Measurements from ENCODE around the gene GOLGA8T.
A peak's percentile ranks its signal among the peaks of the same experiment; 100 is the strongest.
"Not testable (repeated sequence)": the region's sequence is repeated elsewhere in the genome, so short reads cannot be mapped to it uniquely, and the experiment has no call there.

The GOLGA8T gene

GRCh38 chr15:30134751-30135150 is at the start of gene GOLGA8T:
GOLGA8T (plus strand) TSS chr15:30135051; CDS start chr15:30135149, 98 bp downstream.
- FAIRE-seq: not testable (repeated sequence)

GRCh38 chr15:30097827-30098226 is 37.0 kb upstream of the GOLGA8T start:
- FAIRE-seq; DNase-seq (ENCODE audit: insufficient read length, low spot score): not testable (repeated sequence)

More at GRCh38 chr15:30134751-30135150, at the start of gene GOLGA8T:
- DNase-seq (ENCODE audit: insufficient read length, low spot score): not testable (repeated sequence)

GRCh38 chr15:30102890-30103289 is 32.0 kb upstream of the GOLGA8T start:
- DNase-seq (ENCODE audit: insufficient read length, low spot score): not testable (repeated sequence)

GRCh38 chr15:30103941-30104507 is 30.8 kb upstream of the GOLGA8T start:
- DNase-seq (ENCODE audit: insufficient read length, low spot score); FAIRE-seq: not testable (repeated sequence)

More at GRCh38 chr15:30102890-30103289, 32.0 kb upstream of the GOLGA8T start:
- not testable (repeated sequence) for FAIRE-seq

GRCh38 chr15:30110591-30110990 is 24.3 kb upstream of the GOLGA8T start:
- FAIRE-seq: not testable (repeated sequence)

GRCh38 chr15:30130066-30130465 is 4.8 kb upstream of the GOLGA8T start:
- not testable (repeated sequence) for FAIRE-seq; DNase-seq (ENCODE audit: insufficient read length, low spot score)

More at GRCh38 chr15:30110591-30110990, 24.3 kb upstream of the GOLGA8T start:
- not testable (repeated sequence) for DNase-seq (ENCODE audit: insufficient read length, low spot score)

GRCh38 chr15:30143246-30143645 is 8.4 kb downstream of the GOLGA8T start:
- not testable (repeated sequence) for DNase-seq (ENCODE audit: insufficient read length, low spot score); FAIRE-seq

- not testable (repeated sequence) for DNase-seq (ENCODE audit: insufficient read length, low spot score); FAIRE-seq
Measured at GRCh38 chr15:30149891-30150290, 15.0 kb downstream of the GOLGA8T start.

GRCh38 chr15:30162479-30163357 is 27.9 kb downstream of the GOLGA8T start:
- not testable (repeated sequence) for FAIRE-seq; DNase-seq (ENCODE audit: insufficient read length, low spot score)

GRCh38 chr15:30163759-30164158 is 28.9 kb downstream of the GOLGA8T start:
- FAIRE-seq: not testable (repeated sequence)

GRCh38 chr15:30164257-30164656 is 29.4 kb downstream of the GOLGA8T start:
- DNase-seq (ENCODE audit: insufficient read length, low spot score); FAIRE-seq: not testable (repeated sequence)

More at GRCh38 chr15:30163759-30164158, 28.9 kb downstream of the GOLGA8T start:
- DNase-seq (ENCODE audit: insufficient read length, low spot score): not testable (repeated sequence)

- FAIRE-seq: not testable (repeated sequence)
Measured at GRCh38 chr15:30167403-30167802, 32.6 kb downstream of the GOLGA8T start.

GRCh38 chr15:30167886-30168285 is 33.0 kb downstream of the GOLGA8T start:
- not testable (repeated sequence) for DNase-seq (ENCODE audit: insufficient read length, low spot score); FAIRE-seq

More at GRCh38 chr15:30167403-30167802, 32.6 kb downstream of the GOLGA8T start:
- not testable (repeated sequence) for DNase-seq (ENCODE audit: insufficient read length, low spot score)

- DNase-seq (ENCODE audit: insufficient read length, low spot score); FAIRE-seq: not testable (repeated sequence)
Measured at GRCh38 chr15:30171452-30171851, 36.6 kb downstream of the GOLGA8T start.

- peak; percentile 98 for FAIRE-seq
- not testable (repeated sequence) for DNase-seq (ENCODE audit: insufficient read length, low spot score)
Measured at GRCh38 chr15:30173041-30173608, 38.3 kb downstream of the GOLGA8T start.

- not testable (repeated sequence) for FAIRE-seq; DNase-seq (ENCODE audit: insufficient read length, low spot score)
Measured at GRCh38 chr15:30175291-30175690, 40.4 kb downstream of the GOLGA8T start.

- not testable (repeated sequence) for FAIRE-seq; DNase-seq (ENCODE audit: insufficient read length, low spot score)
Measured at GRCh38 chr15:30176613-30177012, 41.8 kb downstream of the GOLGA8T start.

GRCh38 chr15:30179814-30180213 is 45.0 kb downstream of the GOLGA8T start:
- DNase-seq (ENCODE audit: insufficient read length, low spot score); FAIRE-seq: not testable (repeated sequence)

GRCh38 chr15:30185495-30185894 is 50.6 kb downstream of the GOLGA8T start:
- not testable (repeated sequence) for DNase-seq (ENCODE audit: insufficient read length, low spot score); FAIRE-seq

- not testable (repeated sequence) for DNase-seq (ENCODE audit: insufficient read length, low spot score); FAIRE-seq
Measured at GRCh38 chr15:30187429-30187828, 52.6 kb downstream of the GOLGA8T start.
